PC-9 (cell line): ENCODE data around the gene TMEM150A.

Source experiments
- CTCF ChIP-seq: fragments of 200-600 bp; sonication (generic); conservative IDR thresholded peaks from 2 replicates; pipeline ENCODE4 v1.6.1; 2017; ENCODE audit warnings: mixed run types, antibody characterized with exemption, mild to moderate bottlenecking, moderate library complexity
- EZH2 ChIP-seq: fragments of 200-600 bp; sonication (generic); IDR thresholded peaks from 2 replicates; pipeline ENCODE4 v1.8.0; 2017; ENCODE audit warnings: antibody characterized with exemption, low read depth

GRCh38 chr2:85561280-85562212, 41.0 kb downstream of the TMEM150A start, which contains the start of gene GGCX:
- TF ChIP-seq CTCF (peak; percentile 49; the same call in 1 of the 2 replicates), EZH2 (no peak)
